ENCODE results near the gene PHLDA1. TPM values are rescaled to one million over a fixed set of nuclear protein-coding genes. Genes with fewer than 3 reads are reported as not detected.
"Not testable (repeated sequence)": the region's sequence is repeated elsewhere in the genome, so short reads cannot be mapped to it uniquely, and the experiment has no call there.

Gene PHLDA1
- total RNA-seq, 1 donor from 2014 or later: 23.6 TPM

DNA sequence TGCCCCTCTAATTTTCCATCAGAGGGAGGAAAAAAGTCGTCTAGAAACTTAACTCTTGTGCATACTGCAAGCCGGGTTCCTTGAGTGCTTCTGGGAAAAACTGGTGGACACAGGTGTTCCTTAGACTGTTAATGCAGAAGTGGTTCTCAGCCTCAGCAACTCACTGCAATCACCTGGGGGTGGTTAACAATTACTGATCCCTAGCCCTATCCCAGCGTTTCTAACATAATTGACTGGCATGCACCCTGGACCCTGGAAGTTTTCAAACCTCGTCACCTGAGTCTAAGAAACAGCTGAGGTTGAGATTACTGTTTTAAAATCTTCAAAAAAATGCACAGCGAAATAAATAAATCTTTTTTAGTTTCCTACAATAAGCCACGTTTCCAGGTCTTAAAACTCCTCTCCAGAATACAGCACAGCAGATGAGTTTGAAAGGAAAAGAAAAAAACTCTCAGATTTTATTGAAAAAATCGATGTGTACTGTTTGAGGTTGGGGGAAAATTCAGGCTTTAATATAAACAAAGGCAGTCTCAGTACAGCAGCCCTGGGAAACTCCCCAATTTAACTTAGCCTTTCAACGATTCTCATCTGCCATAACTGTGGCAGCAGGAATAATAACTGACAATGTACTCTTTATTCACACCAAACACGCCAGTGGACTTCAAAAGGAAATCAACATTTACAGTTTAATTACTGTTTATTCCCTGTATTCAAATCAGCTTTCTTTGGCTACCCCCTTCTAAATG, 45.4 kb downstream of the PHLDA1 start:
- Mint-ChIP-seq H3K4me3 (no peak overlapping the region), H3K27me3 (ENCODE audit: low read depth) (no peaks in the 10 kb centered on the region), H3K4me1 (peaks cover 28% of the 10 kb centered on the region), H3K36me3 (peaks cover 11% of the 10 kb centered on the region), H3K27ac (no peak overlapping the region), H3K9me3 (peaks cover 24% of the 10 kb centered on the region)
- no peak for DNase-seq (ENCODE audit: low spot score in 2 of 2, unreplicated experiment in 2 of 2)
- TF ChIP-seq CTCF (IDR thresholded peaks at IDR 0.05; ENCODE audit: unreplicated experiment): no peak

GRCh38 chr12:75985566-75985965, 46.0 kb downstream of the PHLDA1 start:
- Mint-ChIP-seq H3K36me3 (peaks cover 11% of the 10 kb centered on the region), H3K4me3 (no peak overlapping the region), H3K27ac (no peak overlapping the region), H3K27me3 (ENCODE audit: low read depth) (no peaks in the 10 kb centered on the region), H3K9me3 (peaks cover 23% of the 10 kb centered on the region), H3K4me1 (peaks cover 27% of the 10 kb centered on the region)
- TF ChIP-seq CTCF (IDR thresholded peaks at IDR 0.05; ENCODE audit: unreplicated experiment): no peak
- DNase-seq (ENCODE audit: low spot score in 2 of 2, unreplicated experiment in 2 of 2): no peak

DNA sequence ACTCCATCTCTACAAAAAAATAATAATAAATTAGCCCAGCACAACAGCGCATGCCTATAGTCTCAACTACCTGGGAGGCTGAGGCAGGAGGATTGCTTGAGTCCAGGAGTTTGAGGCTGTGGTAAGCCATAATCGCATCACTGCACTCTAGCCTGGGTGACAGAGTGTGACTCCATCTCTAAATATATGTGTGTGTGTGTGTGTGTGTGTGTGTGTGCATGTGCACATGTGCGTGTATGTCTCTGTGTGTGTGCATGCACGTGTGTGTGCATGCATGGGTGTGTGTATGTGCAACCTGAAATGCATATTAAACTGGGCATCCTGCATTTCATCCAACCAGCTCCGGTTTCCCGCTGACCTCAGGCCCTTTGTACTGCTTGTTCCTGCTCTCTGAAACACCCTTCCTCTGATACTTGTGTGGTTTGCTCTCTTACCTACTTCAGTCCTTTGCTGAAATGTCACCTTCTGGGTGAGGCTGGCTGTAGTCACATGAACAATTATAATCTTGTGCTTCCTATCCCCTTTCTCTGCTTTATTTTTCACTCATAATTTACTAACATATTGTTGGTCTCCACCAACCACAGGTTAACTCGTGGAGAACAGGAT, 46.9 kb downstream of the PHLDA1 start:
- Mint-ChIP-seq H3K27me3 (ENCODE audit: low read depth) (no peaks in the 10 kb centered on the region), H3K4me3 (no peak overlapping the region), H3K4me1 (peaks cover 22% of the 10 kb centered on the region), H3K27ac (no peak overlapping the region), H3K9me3 (peaks cover 14% of the 10 kb centered on the region), H3K36me3 (peaks cover 11% of the 10 kb centered on the region)
- DNase-seq (ENCODE audit: low spot score in 2 of 2, unreplicated experiment in 2 of 2): no peak
- TF ChIP-seq CTCF (IDR thresholded peaks at IDR 0.05; ENCODE audit: unreplicated experiment): no peak

- not testable (repeated sequence) for H3K27ac Mint-ChIP-seq; H3K4me3 Mint-ChIP-seq; H3K36me3 Mint-ChIP-seq; H3K27me3 Mint-ChIP-seq (ENCODE audit: low read depth); H3K9me3 Mint-ChIP-seq; DNase-seq (ENCODE audit: low spot score in 2 of 2, unreplicated experiment in 2 of 2)
- peaks cover 22% of the 10 kb centered on the region for H3K4me1 Mint-ChIP-seq
Observed at GRCh38 chr12:75983851-75984250, 47.7 kb downstream of the PHLDA1 start.

- H3K36me3 Mint-ChIP-seq: peaks cover 1% of the 10 kb centered on the region
- no peak for DNase-seq (ENCODE audit: low spot score in 2 of 2, unreplicated experiment in 2 of 2)
- no peak for TF ChIP-seq CTCF (IDR thresholded peaks at IDR 0.05; ENCODE audit: unreplicated experiment)
- no peak overlapping the region for H3K4me3 Mint-ChIP-seq
- no peaks in the 10 kb centered on the region for H3K27me3 Mint-ChIP-seq (ENCODE audit: low read depth)
- peaks cover 28% of the 10 kb centered on the region for H3K4me1 Mint-ChIP-seq
- no peak overlapping the region for H3K27ac Mint-ChIP-seq
- peaks cover 2% of the 10 kb centered on the region for H3K9me3 Mint-ChIP-seq
Observed at GRCh38 chr12:75982979-75983660, 48.5 kb downstream of the PHLDA1 start.

GRCh38 chr12:75982169-75982564, 49.4 kb downstream of the PHLDA1 start:
- TF ChIP-seq CTCF (IDR thresholded peaks at IDR 0.05; ENCODE audit: unreplicated experiment): no peak
- H3K36me3 Mint-ChIP-seq: no peaks in the 10 kb centered on the region
- H3K4me1 Mint-ChIP-seq: peaks cover 34% of the 10 kb centered on the region
- no peak for DNase-seq (ENCODE audit: low spot score in 2 of 2, unreplicated experiment in 2 of 2)
- no peak overlapping the region for H3K27ac Mint-ChIP-seq
- no peak overlapping the region for H3K4me3 Mint-ChIP-seq
- no peaks in the 10 kb centered on the region for H3K27me3 Mint-ChIP-seq (ENCODE audit: low read depth)
- H3K9me3 Mint-ChIP-seq: no peaks in the 10 kb centered on the region

Measured in mesothelial cell of epicardium (in vitro differentiated cells).